Central memory CD4-positive, alpha-beta T cell (primary cell): ENCODE measurements around the gene HOXB6.

ENCODE experiments used
- DNase-seq: peaks from one replicate; pipeline ENCODE4 v3.0.0; 2022

The HOXB6 gene

DNA sequence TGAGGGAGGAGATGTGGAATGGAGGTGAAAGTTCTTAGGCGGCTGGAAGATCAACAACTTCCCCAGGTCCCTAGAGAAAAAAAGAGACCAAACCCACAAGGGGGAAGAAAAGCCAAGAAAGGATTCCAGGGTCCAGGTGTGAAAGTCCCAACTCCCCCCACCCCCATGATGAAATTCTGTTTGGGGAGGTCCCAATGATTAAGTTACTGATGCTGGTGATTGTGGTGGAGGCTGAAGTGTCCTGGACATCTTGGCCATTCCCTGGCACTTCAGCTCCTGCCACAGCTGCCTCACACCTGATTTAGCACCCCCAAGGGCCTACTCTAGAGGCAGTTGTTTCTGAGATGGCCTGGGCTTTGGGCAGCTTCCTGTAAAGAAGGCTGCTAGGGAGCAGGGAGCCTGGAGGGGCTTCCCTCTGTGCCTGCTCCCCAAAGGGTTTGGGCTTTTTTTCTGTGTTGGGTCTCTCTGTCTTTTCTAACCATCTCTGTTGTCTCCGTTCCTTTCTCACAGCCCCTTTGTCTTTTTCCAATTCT is 39.7 kb downstream of the HOXB6 start:
- no peak for DNase-seq

DNA sequence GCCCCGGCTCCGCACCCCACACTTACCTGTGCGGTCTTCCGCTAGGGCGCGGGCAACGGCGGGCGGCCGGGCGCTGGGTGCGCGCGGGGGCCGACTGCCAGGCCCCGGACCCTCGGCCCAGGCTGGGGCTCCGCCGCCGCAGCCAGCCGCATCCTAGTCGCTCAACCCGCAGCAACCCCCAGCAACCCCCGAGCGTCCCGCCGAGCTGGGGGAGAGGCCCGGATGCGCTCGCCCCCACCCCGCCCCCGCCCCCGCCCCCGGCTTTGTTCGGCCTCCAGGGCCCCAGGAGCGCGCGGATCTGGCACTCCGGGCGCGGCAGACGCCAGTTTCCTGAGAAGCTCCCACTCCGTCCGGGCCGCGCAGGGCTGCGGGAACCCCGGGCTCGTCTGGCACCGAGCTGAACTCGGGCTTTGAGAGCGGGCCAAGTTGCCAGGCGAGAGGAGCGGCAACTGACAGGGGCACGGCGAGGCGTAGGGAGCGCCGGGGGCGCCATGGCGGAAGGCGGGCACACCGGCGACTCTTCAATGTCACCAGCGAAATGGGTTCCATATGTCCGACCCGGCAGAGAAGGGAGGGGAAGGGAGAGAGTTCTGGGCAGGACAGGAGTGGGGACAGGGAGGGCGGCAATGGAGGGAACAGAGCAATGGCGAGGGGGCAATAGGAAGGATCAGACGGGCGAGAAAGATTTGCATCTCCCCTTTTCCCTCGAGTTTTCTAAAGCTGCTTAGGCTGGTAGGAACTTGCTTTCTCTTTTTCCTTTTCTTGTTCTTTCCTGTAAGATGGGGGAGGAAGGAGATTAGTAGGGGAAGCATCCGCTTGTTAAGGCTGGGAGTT is 40.4 kb downstream of the HOXB6 start:
- DNase-seq: no peak

DNA sequence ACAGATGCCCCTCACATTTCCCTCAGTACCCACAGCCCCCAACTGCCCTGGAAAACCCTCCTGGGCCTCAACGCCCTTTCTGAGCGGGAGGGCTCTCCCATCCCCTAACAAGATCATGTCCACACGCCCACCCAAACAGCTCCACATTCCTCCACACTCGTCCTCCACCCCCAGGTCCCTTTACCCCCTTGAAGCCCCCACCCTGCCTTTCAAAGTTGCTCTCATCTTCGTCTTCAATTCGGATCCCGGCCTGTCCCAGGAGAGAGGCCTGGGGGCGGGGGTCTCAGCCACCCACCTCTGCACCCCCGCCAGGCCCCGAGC is 41.0 kb downstream of the HOXB6 start:
- no peak for DNase-seq

DNA sequence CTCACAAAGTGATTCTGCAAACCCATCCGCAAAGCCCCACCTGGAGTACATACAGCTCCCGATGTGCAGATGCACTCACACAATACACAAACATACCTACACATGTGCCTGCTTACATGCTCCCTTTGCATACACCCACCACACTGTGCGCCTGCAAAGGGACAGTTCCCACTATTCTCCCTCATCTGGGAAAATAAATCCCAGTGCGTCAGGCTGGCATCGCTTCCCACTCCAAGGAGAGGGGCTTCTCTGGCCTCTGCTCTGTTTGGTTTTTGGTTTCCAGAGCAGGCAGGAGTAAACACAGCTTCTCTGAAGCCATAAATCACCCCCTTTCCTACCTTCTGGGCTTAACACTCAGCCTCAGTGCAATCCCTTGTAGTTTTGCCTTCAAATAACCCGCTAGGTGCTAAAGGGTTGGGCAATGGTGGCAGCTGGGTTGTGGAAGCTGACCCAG is 41.4 kb downstream of the HOXB6 start:
- DNase-seq: no peak

DNA sequence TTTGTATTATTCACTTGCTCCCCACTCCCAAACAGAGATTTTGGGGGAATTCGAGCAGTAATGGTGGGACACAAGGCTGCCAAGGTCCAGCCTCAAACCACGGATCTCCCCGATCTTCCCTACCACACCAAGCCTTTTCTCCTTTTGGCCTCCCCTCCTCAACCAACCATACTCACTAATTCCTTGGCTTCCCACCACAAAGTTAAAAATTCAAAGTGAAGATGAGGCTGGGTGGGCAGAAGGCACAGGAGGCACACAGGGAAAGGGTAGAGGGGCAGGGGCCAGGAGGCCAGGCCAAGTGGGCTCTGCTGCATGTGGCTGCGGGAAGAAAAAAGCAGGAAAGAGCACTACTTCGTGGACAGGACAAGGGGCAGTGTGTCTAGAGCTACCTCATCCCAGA is 41.9 kb downstream of the HOXB6 start:
- no peak for DNase-seq

DNA sequence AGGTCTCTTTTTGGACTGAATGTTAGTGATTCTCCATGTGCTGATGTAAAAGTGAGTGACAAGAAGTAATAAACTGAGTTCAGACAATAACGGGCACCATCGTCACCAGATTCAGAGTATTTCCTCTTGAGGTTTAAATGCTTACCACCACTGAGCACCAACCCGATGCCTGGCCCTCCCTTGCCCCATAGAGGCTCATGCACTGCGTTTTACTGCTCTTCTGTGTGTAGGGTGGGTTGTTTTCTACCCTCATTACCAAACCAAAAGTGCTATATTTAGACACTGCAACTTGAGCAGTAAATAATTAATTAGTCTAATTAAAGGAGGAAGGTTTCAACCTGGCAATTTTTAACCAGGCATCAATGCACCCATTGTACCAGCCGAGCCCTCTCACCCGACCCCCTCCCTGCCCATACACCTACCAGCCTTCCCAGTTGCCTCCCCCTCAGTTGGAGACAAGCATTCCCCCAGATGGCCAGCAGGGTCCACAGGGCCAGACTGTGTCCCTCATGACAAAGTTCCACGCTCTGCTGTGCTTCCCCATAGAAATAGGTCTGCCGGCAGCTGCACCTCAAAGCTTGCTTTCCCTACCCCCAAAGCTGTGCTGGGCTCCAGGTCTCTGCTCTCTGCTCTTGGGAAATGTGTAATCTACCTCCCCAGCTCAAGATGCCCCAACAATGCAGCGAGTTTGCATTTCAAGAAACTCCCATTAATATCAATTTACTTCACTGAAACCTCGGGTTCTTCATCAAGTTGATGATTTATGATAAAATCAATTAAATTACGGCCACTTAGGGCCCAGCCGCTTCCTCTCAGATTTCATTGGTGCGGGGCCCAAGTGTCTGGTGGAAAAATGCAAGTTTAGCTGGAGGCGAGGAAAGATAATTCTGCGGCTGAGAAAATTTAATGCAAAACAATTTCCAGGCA is 42.6 kb downstream of the HOXB6 start:
- DNase-seq: no peak

DNA sequence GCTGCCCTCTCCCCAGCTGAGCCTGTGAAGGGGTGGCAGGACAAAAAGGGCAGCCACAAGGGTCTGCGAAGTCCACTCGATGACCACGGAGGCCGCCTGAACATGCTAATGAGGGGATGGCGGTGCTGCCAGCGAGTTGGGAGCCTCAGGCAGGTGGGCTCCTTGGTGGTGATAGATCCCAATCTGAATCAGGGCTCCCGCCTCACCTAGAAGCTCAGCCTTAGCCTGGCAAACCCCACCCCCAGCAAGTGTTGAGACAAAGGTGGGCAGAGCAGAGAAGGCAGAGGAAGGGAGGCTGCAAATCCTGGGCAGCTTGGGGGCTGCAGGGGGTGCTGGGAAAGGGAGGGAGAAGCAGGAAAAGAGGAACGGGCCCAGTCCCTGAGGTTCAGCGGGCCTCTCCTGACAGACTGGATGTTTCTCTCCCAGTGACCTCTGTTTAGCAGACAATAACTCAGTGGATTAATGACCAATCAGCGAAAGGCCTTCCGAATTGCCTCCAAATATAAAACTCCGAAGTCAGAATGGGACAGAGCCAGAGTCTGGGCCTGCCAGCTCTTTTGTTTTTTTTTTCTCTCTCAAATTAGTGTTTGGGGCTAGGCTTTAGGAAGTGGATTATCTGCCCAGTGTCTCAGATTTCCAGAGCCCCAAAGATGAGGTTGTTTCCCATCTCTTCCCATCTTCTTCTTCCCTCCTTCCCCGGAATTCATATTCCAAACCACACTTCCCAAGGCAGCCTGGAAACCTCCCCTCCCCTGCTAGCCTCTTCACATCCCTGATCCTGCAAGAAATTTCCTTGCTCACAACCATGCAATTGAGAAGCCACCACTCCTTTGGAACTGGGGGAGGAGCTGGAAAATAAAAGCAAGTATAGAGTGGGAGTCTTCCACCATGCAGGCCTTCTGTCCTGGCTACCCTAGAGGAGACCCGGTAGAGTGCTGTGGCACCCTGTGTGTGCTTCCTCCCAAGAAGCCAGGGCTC is 44.7 kb downstream of the HOXB6 start:
- DNase-seq: no peak

DNA sequence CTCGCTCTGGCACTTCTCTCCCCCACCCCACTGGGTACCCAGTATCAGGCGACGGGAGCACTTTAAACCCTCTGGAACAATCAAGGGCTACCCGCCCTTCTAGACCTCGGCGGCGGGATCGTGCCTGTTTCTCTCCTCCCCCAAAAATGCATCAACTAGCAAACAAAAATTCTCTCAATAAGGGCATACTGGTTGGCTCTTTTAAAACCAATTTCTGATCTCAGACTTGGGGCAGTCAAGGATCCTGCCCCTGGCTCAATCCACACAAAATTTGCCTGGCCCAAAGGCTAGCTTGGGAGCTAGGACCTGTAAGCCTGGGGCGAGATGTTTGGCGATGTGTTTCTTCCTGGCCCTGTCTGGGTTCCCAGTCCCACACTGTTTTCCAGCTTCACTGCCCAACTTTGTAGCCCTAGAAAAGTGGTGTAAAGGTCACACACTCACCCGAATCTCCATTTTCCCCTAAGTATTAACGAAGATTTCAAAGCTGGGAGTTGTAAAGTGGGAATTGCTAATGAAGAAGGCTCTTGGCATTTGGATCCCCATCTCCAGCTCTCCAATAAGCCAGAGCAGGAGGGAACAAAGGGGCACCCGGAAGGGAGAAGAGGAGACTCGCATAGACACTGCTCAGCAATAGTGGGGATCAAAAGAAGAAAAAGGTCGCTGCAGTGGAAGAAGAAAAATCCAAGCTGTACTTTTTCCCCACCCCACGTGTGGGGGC is 45.5 kb downstream of the HOXB6 start:
- DNase-seq: no peak

DNA sequence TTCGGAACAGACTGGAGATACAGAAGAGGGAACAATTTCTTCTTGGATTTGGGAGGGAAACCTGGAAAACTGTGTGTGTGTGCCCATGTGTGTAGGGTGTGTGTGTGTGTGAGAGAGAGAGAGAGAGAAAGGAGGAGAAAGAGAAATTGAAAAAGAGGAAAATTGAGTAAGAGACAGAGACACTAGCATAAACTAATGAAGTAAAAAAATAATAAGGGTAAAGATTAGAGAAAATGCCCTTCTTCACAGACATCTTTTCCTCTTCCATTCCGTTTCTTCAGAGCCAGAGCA is 46.0 kb downstream of the HOXB6 start:
- no peak for DNase-seq

DNA sequence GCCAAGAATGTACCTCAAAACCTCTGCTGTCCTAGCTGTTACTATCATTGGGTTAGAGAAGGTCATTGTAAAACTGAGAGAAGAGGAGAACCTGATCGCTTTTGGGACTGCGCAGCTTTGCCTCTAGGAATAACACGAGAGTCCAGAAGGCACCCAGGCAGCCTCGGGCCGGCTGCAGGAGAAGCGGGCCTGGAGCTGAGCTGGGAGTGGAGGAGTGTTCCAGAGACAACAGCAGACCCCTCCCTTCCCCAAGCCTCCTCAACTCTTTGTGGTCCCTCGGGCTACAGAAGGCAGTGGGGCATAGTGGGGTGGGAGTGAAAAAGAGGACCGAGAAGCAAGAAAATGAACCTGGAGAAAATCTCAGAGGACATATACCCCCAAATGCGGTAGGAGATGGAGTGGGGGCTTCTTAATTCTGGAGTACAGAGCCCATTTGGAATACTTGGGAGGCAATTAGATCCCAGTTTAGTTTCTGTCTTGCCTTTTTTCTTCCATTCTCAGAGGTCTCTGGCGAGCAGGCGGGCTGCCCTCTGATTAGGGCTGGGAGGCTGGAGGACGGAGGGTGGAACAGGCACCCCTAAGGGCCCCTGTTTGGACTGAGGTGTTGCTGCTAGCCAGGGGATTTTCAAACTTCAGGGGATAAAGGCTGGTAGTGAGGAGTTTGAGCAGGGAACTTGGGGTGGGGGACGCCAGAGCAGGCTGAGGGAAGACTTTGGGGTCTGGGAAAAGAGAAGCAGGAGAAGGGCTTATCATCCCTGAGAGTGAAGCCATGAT is 46.5 kb downstream of the HOXB6 start:
- no peak for DNase-seq

DNA sequence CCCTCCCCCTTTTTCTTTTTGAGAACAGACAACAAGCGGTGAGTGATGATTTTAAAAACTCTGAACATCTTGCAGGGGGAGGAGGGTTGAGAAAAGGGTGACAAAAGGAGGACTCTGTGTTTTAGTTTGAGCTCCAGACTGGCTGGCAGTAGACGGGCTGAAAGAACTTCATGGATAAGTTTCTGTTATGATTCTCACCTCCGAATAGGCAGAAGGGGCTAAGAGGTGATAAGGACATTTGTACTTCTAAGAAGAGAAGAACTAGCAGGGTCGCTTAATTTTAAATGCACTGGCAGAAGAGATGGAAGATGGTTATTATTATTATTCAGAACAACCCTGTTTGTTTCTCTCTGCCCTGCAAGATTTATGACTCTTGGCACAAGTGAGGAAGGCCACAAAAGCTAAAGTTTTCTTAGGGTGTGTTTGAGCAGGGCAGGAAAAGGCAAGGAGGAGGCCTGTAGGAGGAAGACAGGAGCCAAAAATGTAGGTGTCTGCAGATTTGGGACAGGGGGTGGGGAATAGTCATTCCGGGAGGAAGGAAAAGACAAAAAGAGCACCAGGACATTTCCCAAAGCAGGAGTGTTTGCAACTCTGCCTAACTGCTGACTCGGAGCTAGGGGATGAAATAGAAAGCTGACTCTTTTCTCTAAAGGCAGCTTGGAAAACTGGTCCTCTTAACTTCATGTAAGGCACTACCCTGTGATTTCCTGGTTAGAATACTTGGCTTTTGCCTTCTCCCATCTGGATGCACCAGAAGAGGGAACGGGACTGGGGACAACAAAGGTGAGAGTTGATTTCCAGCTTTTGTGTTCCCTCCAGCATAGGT is 48.0 kb downstream of the HOXB6 start:
- no peak for DNase-seq

DNA sequence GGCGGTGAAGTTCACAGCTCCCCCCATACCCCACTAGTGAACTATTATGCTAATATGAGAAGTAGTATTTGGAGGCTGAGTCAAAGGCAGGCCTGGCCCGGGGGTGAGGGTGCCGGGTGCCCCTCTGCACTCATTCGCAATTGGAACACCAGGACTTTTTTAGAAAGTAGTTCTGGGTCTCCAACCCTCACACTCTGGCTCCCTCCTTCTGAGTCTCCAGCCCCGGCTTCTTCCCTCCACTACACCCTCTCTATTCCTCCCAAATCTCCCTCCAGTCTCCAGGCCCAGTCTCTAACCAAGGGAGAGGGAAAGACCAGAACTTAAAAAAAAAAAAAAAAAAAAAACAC is 48.6 kb downstream of the HOXB6 start:
- DNase-seq: no peak

DNA sequence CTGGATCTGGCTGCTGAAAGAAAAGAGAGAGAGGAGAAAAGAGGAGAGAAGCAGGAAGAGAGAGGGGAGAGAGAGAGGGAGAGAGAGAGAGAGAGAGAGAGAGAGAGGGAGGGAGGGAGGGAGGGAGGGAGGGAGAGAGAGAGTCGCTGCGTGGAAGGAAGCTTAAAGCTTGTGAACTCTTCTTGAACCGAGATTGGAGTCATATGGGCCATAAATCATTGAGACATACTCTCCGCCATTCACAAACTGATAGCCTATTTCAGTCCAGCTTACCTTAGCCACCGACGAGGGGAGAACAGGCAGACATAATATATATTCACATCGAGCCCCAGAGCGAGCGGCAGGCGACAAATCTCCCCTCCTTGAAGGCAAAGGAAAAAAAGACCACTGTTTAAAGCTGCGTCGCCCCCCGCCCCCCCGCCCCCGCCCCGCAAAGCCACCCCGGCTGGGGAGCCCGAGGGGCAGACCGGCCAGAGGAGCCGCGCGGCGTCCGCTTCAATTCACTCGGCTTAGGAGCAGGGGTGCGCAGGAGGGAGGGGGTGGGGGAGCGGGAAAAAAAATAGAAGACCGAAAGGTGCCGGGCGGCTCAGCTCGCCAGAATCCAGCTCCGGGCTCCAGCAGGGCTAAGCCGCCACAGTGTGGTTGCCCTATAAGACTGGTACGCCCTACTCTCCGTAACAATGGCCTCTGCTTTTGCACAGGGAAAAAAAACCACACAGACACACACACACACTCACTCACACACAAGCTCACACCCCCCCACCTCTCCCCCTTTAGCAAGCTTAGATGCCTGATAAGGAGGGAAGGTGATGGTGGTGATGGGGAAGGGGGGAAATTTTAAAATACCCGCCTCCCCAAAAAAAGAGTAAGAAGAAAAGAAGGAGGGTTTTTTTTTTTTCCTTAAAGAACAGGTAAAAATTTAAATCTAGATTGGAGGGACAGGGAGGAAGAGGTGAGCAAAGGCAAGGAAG is 49.2 kb downstream of the HOXB6 start:
- no peak for DNase-seq

DNA sequence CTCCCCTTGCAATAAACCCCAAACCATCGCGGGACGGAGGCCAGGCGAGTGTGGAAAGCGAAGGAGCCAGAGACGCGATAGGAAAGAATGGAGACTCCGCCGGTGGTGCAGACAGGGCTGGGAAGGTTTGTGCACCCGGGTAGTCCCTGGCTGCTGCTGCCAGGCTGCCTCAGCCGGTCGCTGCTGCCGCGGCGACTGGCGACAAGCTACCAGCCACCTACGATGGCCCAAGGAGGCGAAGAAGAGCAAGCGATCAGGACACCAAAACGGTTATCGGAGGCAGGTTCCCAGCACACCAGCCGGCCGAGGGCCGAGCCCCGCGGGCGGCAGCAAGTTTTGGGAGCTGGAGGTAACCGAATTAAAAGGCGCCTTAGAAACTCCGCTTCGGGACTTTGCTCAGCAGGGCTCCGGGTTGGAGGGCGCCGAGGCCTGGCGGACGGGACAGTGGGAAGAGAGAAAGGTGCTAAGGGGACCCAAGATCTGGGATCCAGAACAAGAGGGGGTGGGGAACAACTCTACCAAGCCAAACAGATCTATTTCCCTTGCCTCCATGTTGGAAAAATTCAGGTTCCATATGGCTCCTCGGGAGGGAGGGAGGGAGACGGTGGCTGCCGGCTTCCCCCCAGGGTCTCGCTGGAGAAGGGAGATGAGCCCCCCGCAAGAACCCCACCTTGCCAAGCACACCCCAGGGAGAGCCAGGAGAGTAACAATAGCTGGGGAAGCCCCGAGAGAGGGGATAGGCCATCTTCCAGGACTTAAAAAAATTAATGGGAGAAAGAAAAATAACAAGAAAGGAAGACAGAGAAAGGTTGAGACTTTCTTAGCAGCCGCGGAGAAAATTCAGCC is 50.2 kb downstream of the HOXB6 start:
- DNase-seq: no peak

DNA sequence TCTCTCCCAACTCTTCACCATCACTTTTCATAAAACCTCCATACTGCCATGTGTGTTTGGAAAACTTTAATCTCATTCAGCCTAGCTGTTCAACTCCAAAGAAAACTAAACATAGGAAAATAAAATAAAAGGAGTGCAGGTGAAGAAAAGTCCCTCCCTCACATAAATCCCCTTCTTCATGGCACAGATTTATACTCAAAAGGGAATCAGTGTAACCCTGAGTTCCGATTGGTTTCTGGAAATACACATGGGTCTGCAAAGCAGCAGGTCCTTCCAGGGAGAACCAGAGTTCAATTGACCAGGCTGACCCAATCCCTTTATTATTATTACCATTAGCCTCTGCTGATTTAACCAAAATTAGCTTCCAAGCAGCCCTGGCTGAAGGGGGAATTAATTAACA is 51.0 kb downstream of the HOXB6 start:
- no peak for DNase-seq

DNA sequence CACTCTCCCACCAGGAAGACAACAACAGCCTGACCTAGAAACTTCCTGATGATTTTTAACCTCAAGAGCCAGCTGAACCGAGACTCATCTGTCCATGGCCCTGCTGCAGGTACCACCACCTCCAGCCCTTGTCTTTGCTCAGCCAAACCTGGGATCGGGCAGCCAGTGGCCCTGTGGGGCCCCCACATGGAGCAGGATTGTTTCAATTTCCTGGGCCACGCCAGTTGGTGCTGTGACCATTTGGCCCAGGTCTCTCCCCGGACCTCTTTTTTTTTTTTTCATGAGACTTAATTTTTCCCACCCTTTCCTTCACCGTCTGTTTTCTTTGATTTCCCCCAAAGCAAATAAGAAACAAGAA is 51.6 kb downstream of the HOXB6 start:
- DNase-seq: no peak

DNA sequence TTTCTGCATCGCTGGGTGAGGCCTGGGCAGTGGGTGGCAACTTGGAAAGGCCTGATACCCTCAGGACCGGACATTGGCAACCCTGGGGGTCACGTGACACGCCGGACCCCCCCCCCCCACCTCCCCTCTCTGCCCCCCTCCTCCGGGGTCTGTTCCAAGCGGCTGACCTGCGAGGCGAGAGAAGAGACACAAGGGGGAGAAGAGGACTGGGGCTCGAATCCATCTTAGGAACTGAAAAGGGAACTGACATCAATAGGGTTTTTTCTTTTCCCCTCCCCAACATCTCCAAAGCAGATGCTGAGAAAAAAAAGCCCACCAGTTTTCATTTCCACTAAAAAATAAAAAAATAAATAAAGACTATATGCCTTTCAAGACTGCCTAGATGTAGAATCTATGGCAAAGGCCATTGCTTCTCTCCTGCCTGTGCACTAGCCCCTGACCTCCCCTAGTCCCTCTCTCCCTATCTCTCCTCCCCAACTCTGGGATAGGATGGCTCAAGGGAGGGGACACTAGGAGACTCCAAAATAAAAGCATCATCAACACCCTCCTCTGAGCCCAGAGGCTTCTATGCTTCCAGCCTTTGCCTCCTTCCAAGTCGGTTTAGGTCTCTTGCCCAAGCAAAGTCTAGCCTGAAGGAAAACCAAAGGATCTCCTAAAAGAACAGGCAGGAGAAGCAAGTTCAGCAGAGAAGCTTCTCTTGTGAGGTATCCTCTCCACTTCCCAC is 52.2 kb downstream of the HOXB6 start:
- no peak for DNase-seq
